Activated naive CD4-positive, alpha-beta T cell treated with anti-CD3 and anti-CD28 coated beads, Interleukin-2, amount 50 U/mL, for 24 hours (primary cell): Measurements from ENCODE around the gene ZDHHC11.
"Not testable (repeated sequence)": the region's sequence is repeated elsewhere in the genome, so short reads cannot be mapped to it uniquely, and the experiment has no call there.

Experiments used
- H3K27ac Mint-ChIP-seq: one replicate; pipeline ENCODE4 v1.8.0; 2021; ENCODE audit warnings: mild to moderate bottlenecking, mixed read lengths
- H3K27me3 Mint-ChIP-seq: one replicate; pipeline ENCODE4 v1.8.0; 2021; ENCODE audit warnings: mixed read lengths
- H3K36me3 Mint-ChIP-seq: one replicate; pipeline ENCODE4 v1.8.0; 2021; ENCODE audit warnings: mixed read lengths
- H3K4me1 Mint-ChIP-seq: one replicate; pipeline ENCODE4 v1.8.0; 2021; ENCODE audit warnings: mixed read lengths
- H3K4me3 Mint-ChIP-seq: one replicate; pipeline ENCODE4 v1.8.0; 2021; ENCODE audit warnings: mild to moderate bottlenecking, mixed read lengths
- H3K9me3 Mint-ChIP-seq: one replicate; pipeline ENCODE4 v1.8.0; 2021; ENCODE audit warnings: mixed read lengths

ZDHHC11 gene

GRCh38 chr5:750226-750625 is 100.6 kb downstream of the ZDHHC11 start:
- H3K27ac Mint-ChIP-seq, H3K4me1 Mint-ChIP-seq, H3K4me3 Mint-ChIP-seq, H3K27me3 Mint-ChIP-seq, H3K36me3 Mint-ChIP-seq, H3K9me3 Mint-ChIP-seq: not testable (repeated sequence)

DNA sequence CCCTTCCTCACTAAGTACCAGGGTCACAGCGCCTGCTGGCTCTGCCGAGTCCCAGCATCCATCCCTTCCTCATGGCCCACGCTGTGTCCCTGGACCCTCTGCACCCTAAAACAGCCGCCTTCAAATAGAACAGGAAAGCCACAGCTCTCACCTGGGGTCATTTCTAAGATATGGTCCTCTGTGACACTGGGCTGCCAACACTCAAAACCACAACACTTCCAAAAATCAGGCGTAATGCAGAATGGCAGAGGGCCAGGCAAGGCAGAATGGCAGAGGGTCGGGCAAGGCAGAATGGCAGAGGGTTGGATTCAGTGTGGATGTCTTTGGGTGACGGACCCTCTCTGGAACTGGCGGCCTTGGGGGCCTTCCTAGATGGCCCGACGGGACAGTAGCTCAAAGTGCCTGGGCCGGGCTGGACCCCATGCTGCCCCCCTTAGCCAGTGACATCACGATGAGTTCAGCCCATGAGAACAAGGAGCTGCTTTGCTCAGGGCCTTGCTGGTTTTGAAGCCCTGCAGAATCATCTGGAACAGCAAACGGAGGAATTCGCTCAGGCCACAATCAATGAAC is 101.6 kb downstream of the ZDHHC11 start:
- Mint-ChIP-seq H3K4me1 (no peaks in the 10 kb centered on the region), H3K4me3 (no peak overlapping the region), H3K27me3 (peaks cover 2% of the 10 kb centered on the region), H3K27ac (no peak overlapping the region), H3K9me3 (no peaks in the 10 kb centered on the region), H3K36me3 (no peaks in the 10 kb centered on the region)

GRCh38 chr5:748011-748980 is 102.5 kb downstream of the ZDHHC11 start:
- not testable (repeated sequence) for H3K9me3 Mint-ChIP-seq, H3K4me1 Mint-ChIP-seq, H3K27me3 Mint-ChIP-seq, H3K4me3 Mint-ChIP-seq, H3K36me3 Mint-ChIP-seq, H3K27ac Mint-ChIP-seq

GRCh38 chr5:747303-747844 is 103.4 kb downstream of the ZDHHC11 start:
- H3K27me3 Mint-ChIP-seq, H3K4me3 Mint-ChIP-seq, H3K27ac Mint-ChIP-seq, H3K4me1 Mint-ChIP-seq, H3K9me3 Mint-ChIP-seq, H3K36me3 Mint-ChIP-seq: not testable (repeated sequence)

DNA sequence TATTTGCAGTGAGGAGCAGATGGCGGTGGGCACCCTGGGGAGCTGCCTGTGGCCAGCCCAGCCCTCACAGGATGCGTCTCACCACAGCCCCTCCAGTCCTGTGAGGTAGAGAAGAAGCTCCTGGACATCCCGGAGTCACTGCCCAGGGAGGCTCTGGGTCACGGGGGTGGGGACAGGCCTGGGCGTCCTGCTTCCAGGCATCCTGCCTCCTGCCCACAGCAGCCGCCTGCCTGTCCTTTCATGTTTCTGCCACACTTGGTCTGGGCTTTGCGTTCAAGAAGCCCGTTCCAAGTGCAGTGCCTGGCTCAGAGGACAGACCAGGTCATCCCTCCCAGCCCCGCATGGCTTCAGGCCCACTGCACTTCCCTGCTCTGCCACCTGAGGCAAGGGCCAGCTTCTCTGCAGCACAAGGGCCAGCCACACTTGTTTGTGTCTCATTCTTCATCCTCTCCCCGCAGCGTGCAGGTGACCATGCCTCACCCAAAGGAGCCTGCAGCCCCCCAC is 104.5 kb downstream of the ZDHHC11 start:
- Mint-ChIP-seq H3K9me3 (no peaks in the 10 kb centered on the region), H3K27me3 (peaks cover 2% of the 10 kb centered on the region), H3K4me3 (no peak overlapping the region), H3K4me1 (no peaks in the 10 kb centered on the region), H3K36me3 (no peaks in the 10 kb centered on the region), H3K27ac (no peak overlapping the region)
